Measurements from ENCODE around the gene C2CD2L.

Gene C2CD2L

GRCh38 chr11:119118227-119118626 lies 11.1 kb downstream of the C2CD2L start:
- no peak for TF ChIP-seq ZFX (IDR thresholded peaks at IDR 0.05; ENCODE audit: borderline replicate concordance)
- TF ChIP-seq, protein P1, sequence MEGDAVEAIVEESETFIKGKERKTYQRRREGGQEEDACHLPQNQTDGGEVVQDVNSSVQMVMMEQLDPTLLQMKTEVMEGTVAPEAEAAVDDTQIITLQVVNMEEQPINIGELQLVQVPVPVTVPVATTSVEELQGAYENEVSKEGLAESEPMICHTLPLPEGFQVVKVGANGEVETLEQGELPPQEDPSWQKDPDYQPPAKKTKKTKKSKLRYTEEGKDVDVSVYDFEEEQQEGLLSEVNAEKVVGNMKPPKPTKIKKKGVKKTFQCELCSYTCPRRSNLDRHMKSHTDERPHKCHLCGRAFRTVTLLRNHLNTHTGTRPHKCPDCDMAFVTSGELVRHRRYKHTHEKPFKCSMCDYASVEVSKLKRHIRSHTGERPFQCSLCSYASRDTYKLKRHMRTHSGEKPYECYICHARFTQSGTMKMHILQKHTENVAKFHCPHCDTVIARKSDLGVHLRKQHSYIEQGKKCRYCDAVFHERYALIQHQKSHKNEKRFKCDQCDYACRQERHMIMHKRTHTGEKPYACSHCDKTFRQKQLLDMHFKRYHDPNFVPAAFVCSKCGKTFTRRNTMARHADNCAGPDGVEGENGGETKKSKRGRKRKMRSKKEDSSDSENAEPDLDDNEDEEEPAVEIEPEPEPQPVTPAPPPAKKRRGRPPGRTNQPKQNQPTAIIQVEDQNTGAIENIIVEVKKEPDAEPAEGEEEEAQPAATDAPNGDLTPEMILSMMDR (IDR thresholded peaks at IDR 0.05): no peak
- H3K27ac ChIP-seq: peak overlapping the region; percentile 74; the same call in 1 of the 2 replicates

DNA sequence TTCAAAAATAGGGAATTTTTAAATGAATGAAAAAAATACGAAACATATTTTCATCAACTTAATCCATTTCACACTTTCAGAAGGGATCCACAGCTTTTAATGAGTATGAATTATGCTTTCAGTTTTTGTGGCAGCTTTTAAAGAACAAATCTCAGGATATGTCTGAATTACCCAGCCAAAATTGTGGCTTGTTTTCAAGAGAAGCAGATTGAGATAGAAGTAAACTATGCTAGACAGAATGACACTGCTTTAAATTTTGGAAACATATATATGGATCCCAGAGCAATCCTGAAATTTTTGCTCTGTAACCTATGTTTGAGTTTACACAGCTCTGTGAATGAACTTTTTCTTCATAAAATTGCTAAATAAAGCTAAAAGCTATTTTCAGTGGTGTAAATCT lies 11.8 kb downstream of the C2CD2L start:
- peak overlapping the region; percentile 74 for H3K27ac ChIP-seq
- TF ChIP-seq, protein P1 (IDR thresholded peaks at IDR 0.05): no peak
- no peak for TF ChIP-seq ZFX (IDR thresholded peaks at IDR 0.05; ENCODE audit: borderline replicate concordance)

DNA sequence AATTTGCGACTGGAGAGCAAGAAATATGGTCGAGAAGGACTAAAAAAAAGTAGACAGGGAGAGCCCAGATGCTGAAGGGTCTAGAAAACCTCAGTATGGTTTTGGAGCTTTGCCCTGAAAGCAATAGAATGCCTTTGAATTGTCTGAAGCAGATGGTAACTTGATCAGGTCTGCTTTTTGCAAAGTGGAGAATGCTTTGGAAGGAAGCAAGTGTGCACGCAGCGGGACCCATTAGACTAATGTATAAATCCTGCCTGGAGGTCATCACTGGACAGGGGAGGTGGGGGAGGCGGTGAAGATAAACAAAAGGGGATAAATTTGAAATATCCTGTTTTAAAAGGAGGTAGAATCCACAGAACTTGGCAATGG lies 13.5 kb downstream of the C2CD2L start:
- peak overlapping the region; percentile 74 for H3K27ac ChIP-seq
- TF ChIP-seq ZFX (IDR thresholded peaks at IDR 0.05; ENCODE audit: borderline replicate concordance): no peak
- TF ChIP-seq, protein P1 (IDR thresholded peaks at IDR 0.05): no peak

GRCh38 chr11:119121008-119121810 lies 14.1 kb downstream of the C2CD2L start, which contains the start of gene HINFP:
Gene HINFP (plus strand): TSS chr11:119121580. CDS start chr11:119126945, 5,365 bp downstream.
- H3K27ac ChIP-seq: peak within 1 kb of the TSS; percentile 74
- no peak for TF ChIP-seq ZFX (IDR thresholded peaks at IDR 0.05; ENCODE audit: borderline replicate concordance)
- TF ChIP-seq, protein P1 (IDR thresholded peaks at IDR 0.05): no peak

DNA sequence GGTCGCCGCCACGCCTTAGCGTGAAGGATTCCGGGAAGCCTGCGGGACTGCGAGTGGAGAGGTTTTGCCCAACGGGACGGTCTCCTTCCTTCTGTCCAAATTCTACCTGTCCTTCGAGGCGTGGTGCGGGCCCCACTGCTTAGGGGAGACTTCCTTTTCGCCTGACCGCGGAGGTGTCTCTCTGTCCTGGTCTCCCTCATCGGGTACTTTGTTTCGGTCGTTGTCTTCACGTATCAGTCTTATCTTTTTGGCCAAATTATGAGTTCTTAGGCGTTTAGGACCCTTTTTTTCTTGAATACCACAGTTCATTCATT lies 14.6 kb downstream of the C2CD2L start:
- no peak for TF ChIP-seq ZFX (IDR thresholded peaks at IDR 0.05; ENCODE audit: borderline replicate concordance)
- peak overlapping the region; percentile 74 for H3K27ac ChIP-seq

DNA sequence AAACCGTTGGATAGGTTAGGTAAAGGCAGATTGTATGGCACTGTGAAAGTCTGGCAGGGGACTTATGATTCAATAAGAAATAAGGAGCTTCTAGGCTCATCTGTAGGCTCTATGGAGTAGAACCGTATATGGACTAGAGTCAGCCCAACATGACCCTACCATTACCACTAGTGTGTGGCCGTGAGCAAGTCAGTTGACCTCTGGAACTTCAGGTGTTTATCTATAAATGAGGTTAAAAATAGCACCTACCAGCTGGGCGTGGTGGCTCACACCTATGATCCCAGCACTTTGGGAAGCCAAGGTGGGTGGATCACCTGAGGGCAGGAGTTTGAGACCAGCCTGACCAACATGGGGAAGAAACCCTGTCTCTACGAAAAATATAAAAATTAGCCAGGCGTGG lies 18.7 kb downstream of the C2CD2L start:
- H3K27ac ChIP-seq: peak overlapping the region; percentile 53
- TF ChIP-seq ZFX (IDR thresholded peaks at IDR 0.05; ENCODE audit: borderline replicate concordance): no peak
- TF ChIP-seq, protein P1 (IDR thresholded peaks at IDR 0.05): no peak

DNA sequence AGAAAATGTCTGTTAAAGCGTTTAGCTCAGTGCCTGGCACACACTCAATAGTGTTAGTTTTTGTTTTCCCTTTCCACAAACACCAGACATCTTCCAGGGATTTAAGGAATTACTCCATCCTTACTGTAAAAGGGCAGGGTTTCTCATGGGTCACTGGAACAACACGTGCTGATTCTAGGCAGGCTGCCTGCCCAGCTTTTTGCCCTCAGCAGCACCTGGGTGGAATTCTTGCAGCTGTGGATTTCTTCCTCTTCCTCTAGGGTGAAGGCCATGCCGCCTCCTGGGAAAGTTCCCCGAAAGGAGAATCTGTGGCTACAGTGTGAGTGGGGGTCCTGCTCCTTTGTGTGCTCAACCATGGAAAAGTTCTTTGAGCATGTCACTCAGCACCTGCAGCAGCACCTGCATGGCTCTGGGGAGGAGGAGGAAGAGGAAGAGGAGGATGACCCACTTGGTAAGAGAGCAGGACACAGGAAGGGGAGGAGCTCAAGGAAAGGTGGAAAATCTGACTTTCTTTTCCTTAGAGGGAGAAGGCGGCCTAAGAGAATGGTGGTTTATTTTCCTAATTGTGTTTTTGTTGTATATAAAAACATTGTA lies 19.6 kb downstream of the C2CD2L start:
- H3K27ac ChIP-seq: peak overlapping the region; percentile 53
- TF ChIP-seq ZFX (IDR thresholded peaks at IDR 0.05; ENCODE audit: borderline replicate concordance): no peak
- TF ChIP-seq, protein P1 (IDR thresholded peaks at IDR 0.05): no peak

Data from 22Rv1 (cell line).